HepG2 (cell line): ENCODE results near the gene UNG. TPM values are rescaled to one million over a fixed set of nuclear protein-coding genes. Genes with fewer than 3 reads are reported as not detected.

Source experiments
- ARID3A ChIP-seq: IDR thresholded peaks from 2 replicates; pipeline ENCODE4 v1.6.1; 2012; ENCODE audit warnings: low read depth, low read length, improper control_type of control experiment
- EP300 ChIP-seq, 3 experiments: sonication (generic) in 1 of 3; formaldehyde crosslinking in 1 of 3; IDR thresholded peaks; 2 replicates each; pipeline versions ENCODE4 v1.5.1 to v1.6.1; 2011 to 2020; ENCODE audit warnings: low read depth in 2 of 3, low read length in 2 of 3, borderline replicate concordance in 1 of 3, improper control_type of control experiment in 1 of 3, mild to moderate bottlenecking in 1 of 3, missing genetic modification reagents in 1 of 3, moderate library complexity in 1 of 3
- FOXK1 ChIP-seq: sonication (generic); formaldehyde crosslinking; IDR thresholded peaks from 2 replicates; pipeline ENCODE4 v1.4.0; 2020; ENCODE audit warnings: low read depth, missing genetic modification reagents, borderline replicate concordance
- HNRNPUL1 ChIP-seq: fragments of 200-400 bp; formaldehyde crosslinking; IDR thresholded peaks from 2 replicates; pipeline ENCODE4 v1.6.1; 2017; ENCODE audit warnings: low read depth, mild to moderate bottlenecking, low read length, moderate library complexity
- NKX3-1 ChIP-seq: sonication (generic); formaldehyde crosslinking; IDR thresholded peaks from 2 replicates; pipeline ENCODE4 v1.5.0; 2020; ENCODE audit warnings: missing genetic modification reagents
- POLR2AphosphoS5 ChIP-seq: IDR thresholded peaks from 2 replicates; pipeline ENCODE4 v1.6.1; 2012; ENCODE audit warnings: low read depth, low read length
- THRA ChIP-seq: sonication (generic); formaldehyde crosslinking; IDR thresholded peaks from 2 replicates; pipeline ENCODE4 v1.4.0; 2020; ENCODE audit warnings: missing genetic modification reagents, borderline replicate concordance
- ZEB1 ChIP-seq: IDR thresholded peaks from 2 replicates; pipeline ENCODE4 v1.6.1; 2012; ENCODE audit warnings: mild to moderate bottlenecking, low read depth, inconsistent platforms; ENCODE audit not compliant: insufficient replicate concordance
- ZNF318 ChIP-seq: sonication (generic); formaldehyde crosslinking; IDR thresholded peaks from 2 replicates; pipeline ENCODE4 v1.4.0; 2020; ENCODE audit warnings: mild to moderate bottlenecking, missing genetic modification reagents
- ZNF704 ChIP-seq: sonication (generic); formaldehyde crosslinking; IDR thresholded peaks from 2 replicates; pipeline ENCODE4 v1.8.1; 2023; ENCODE audit warnings: mild to moderate bottlenecking, inconsistent platforms, moderate library complexity, missing genetic modification reagents, borderline replicate concordance
- ZSCAN9 ChIP-seq: IDR thresholded peaks from 2 replicates; pipeline ENCODE4 v1.6.1; 2016; ENCODE audit warnings: borderline replicate concordance
- polyA plus RNA-seq, 8 experiments: library from polyadenylated mRNA; depleted of rRNA in 3 of 8; stranded (reverse) in 7 of 8; unstranded in 1 of 8; fragments of >200 nt; fragmentation: Illumina TruSeq in 4 of 8; extraction: Trizol in 4 of 8; gene quantifications; 2 replicates each; pipeline versions ENCODE4 v1.2.1 to v1.2.3, GENCODE V29; 2011 to 2016; ENCODE audit warnings: low read depth in 4 of 8, missing spikeins in 1 of 8, mixed read lengths in 1 of 8; ENCODE audit not compliant: insufficient read depth in 1 of 8
- total RNA-seq, 5 experiments: library from RNA; depleted of rRNA; stranded (reverse); fragments of >200 nt; fragmentation: Illumina TruSeq; extraction: Trizol; gene quantifications; 2 replicates each; pipeline ENCODE4 v1.2.3, GENCODE V29; 2016; ENCODE audit warnings: low read depth in 1 of 5

Gene UNG
- total and polyA plus RNA-seq, 2 of the 13 experiments (the other 11 are each of a cell fraction or from before 2014, with no cell fraction given), result 23.3 to 114 TPM

- TF ChIP-seq NKX3-1 (CRISPR knock-in tag) (no peak), FOXK1 (0 out of 2 replicates have a peak, but pooled peaks have one; percentile 6), ZSCAN9 (CRISPR knock-in tag) (no peak), ARID3A (no peak), HNRNPUL1 (no peak), ZEB1 (no peak), POLR2AphosphoS5 (peak; percentile 6; the same call in 1 of the 2 replicates), ZNF704 (no peak), EP300 (IDR thresholded peaks at IDR 0.05; ENCODE audit: low read depth in 2 of 2, low read length in 2 of 2) (peak in 1 of 2 experiments; percentile 47; a peak in 1 of 4 replicates), EP300 (CRISPR knock-in tag; IDR thresholded peaks at IDR 0.05; ENCODE audit: borderline replicate concordance) (no peak), THRA (CRISPR knock-in tag) (peak; percentile 85; the same call in 1 of the 2 replicates), ZNF318 (CRISPR knock-in tag) (no peak)
Observed at GRCh38 chr12:109053382-109054123, 43.8 kb upstream of the UNG start (continued).
